HG02970 (cell line): ENCODE data around the gene SPTBN4.
"Not testable (repeated sequence)": the region's sequence is repeated elsewhere in the genome, so short reads cannot be mapped to it uniquely, and the experiment has no call there.

Experiments used
- ATAC-seq: cut with Tn5 transposase; IDR thresholded peaks from one replicate; pipeline ENCODE4 v1.9.1; 2021; ENCODE audit warnings: mild to moderate bottlenecking, moderate library complexity, moderate number of reproducible peaks; ENCODE audit not compliant: unreplicated experiment, low FRiP score

SPTBN4 gene

DNA sequence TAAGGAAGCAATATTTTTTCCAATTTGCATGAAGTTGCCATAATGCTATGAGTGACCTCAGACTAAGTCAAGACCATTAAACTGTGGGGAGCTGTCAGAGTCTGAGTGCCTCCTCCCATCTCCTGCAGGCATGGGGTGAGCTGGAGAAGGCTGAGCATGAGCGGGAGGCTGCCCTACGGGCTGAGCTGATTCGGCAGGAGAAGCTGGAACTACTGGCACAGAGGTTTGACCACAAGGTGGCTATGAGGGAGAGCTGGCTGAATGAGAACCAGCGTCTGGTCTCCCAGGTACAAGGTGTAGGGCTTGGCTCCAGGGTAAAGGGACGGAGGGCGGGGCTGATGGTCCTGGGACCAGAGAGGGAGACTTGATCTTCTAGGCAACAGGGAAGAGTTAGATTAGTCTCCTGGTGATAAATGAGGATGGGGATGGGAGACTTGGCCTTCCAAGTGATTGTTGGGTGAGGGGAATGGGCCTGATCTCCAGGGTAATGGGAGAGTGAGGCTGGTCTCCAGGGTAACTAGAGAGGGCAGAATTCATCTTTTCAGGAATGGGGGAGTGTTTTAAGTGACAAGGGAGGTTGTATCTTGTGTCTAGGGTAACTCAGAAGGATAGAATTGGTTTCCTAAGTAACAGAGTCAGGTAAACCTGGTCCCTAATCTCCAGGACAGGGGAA, 36.0 kb downstream of the SPTBN4 start:
- no peak for ATAC-seq

DNA sequence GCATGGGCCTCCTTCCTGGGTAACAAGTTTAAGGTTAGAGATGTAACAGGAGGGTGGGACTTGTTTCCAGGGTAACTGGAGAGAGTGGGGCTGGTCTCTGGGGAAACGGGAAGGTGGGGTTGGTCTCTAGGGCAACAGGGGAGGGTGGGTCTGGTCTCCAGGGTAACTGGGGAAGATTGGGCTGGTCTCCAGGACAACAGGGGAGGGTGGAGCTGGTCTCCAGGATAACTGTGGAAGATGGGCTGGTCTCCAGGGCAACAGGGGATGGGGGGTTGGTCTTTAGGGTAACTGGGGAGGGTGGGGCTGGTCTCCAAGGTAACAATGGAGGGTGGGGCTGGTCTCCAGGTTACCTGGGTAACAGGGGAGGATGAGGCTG, 36.5 kb downstream of the SPTBN4 start:
- ATAC-seq = no peak

GRCh38 chr19:40506099-40506498, 39.3 kb downstream of the SPTBN4 start:
- no peak for ATAC-seq

DNA sequence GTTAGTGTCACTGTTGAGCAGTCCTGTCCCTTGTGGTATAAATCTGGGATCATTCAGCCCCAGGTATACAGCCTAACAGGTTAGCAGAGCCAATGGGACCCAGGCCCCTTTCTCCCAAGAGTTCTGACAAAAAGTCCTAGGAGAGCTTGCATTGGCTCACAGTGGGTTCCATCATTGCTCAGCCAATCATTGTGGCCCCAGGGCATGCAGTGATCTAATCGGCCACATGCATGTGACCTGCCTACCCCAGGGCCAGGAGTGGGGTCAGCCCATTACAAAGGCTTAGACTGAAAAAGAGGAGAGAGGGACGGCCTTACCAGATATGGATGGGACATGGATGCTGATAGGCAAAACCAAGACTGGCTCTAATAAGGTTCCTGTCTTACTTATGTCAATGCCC, 41.1 kb downstream of the SPTBN4 start:
- no peak for ATAC-seq

DNA sequence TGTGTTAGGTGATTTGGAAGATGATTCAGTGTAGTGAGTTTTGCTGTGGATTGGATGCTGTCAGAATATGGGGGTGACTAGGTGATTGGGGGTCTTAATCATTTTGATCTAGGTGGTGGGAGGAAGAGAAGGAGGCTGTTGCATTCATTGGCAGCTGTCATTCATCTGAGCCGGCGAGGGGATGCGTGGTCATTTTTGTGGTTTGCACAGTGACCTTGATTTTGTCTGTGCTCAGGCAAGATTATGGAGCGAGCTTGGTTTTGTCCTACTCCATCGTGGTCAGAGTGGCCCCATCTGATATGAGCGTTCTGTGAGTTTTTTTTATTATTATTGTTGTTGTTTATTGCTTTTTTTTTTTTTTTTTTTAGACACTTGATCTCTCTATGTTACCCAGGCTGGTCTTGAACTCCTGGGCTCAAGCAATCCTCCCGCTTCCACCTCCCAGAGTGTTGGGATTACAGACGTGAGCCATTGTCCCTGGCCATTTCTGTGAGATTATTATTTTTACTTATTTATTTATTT, 42.0 kb downstream of the SPTBN4 start:
- no peak for ATAC-seq

DNA sequence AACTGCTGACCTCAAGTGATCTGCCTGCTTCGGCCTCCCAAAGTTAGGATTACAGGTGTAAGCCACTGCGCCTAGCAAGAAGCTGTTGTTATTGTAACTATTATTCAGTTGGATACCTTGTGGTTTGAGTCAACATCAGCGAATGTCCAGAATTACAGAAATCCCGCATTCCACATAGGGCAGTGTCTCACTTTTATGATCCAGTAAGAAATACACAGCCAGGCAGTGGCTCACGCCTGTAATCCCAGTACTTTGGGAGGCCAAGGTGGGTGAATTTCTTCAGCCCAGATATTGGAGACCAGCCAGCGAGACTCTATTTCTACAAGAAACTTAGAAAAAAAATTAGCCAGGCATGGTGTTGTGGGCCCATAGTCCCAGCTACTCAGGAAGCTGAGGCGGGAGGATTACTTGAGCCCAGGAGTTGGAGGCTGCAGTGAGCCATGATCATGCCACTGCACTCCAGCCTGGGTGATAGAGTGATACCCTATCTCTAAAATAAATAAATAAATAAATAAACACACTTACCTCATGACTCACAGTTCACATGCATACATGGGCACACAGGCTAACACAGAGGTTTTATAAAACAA, 43.8 kb downstream of the SPTBN4 start:
- no peak for ATAC-seq

GRCh38 chr19:40511487-40511886, 44.7 kb downstream of the SPTBN4 start:
- ATAC-seq = no peak

DNA sequence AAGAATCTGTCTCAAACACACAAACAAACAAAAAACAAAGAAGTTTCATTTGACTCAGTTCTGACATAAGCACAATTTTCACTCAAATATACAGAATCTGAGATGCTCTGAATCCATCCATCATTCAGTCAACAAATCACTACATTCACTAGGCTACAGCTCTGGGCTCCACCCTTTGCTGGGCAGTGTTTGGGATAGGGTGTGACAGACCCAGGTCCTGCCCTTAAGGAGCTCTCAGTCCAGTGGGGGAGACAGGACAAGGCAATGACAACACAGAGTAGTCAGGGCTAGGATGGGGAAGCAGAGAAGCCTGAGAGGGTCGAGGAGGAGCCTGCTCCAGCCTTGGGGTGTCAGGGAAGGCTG, 45.3 kb downstream of the SPTBN4 start:
- ATAC-seq = no peak

GRCh38 chr19:40512473-40513344, 45.9 kb downstream of the SPTBN4 start:
- ATAC-seq = no peak

- no peak for ATAC-seq
These were observed 46.5 kb downstream of the SPTBN4 start for GRCh38 chr19:40513345-40513678.

DNA sequence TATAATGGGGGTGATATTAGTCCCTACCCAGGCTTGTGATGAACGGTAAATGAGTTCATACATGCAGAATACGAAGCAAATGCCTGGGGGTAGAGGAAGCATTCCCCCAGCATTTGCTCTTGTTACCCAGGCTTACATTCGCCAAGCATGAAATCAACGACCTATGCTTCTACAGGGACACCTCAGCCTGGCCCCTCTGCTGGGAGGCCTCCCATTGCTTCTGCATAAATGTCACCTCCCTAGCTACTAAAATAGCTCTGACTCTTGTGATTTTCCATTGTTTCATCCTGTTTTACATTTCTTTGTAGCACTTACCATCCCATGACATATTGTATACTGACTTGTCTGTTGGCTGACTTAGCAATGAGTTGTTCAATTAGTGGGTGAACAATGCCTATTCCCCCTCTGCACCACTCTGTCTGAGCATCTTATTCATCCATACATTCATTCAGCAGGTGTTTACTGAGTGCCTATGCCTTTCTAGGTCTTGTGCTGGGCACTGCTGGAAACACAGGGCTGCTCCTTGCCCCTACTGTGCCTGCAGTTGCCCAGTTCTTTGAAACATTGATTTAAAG, 47.0 kb downstream of the SPTBN4 start:
- no peak for ATAC-seq

DNA sequence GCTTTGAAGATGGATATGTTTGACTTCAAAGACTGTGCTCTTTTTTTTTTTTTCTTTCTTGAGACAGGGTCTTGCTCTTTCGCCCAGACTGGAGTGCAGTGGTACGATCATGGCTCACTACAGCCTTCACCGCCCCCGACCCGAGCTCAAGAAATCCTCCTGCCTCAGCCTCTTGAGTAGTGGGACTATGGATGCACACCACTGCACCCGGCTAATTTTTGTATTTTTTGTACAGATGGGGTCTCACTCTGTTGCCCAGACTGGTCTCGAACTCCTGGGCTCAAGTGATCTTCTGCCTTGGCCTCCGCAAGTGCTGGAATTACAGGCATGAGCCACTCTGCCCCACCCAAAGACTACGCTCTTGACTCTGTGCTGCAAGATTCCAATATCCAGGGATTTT, 50.4 kb downstream of the SPTBN4 start:
- ATAC-seq = no peak

GRCh38 chr19:40519352-40520322, 52.8 kb downstream of the SPTBN4 start:
- no peak for ATAC-seq

DNA sequence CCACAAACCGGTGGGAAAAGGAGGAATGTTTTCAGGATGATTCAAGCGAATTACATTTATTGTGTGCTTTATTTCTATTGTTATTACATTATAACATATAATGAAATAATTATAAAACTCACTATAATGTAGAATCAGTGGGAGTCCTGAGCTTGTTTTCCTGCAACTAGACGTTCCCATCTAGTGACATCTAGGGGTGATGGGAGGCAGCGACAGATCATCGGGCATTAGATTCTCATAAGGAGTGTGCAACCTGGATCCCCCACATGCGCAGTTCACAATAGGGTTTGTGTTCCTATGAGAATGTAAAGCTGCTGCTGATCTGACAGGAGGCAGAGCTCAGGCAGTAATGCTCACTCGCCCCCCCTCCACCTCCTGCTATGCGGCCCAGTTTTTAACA, 54.5 kb downstream of the SPTBN4 start:
- ATAC-seq = no peak

GRCh38 chr19:40521900-40522299, 55.1 kb downstream of the SPTBN4 start:
- not testable (repeated sequence) for ATAC-seq

GRCh38 chr19:40523322-40524047, 56.7 kb downstream of the SPTBN4 start:
- no peak for ATAC-seq

DNA sequence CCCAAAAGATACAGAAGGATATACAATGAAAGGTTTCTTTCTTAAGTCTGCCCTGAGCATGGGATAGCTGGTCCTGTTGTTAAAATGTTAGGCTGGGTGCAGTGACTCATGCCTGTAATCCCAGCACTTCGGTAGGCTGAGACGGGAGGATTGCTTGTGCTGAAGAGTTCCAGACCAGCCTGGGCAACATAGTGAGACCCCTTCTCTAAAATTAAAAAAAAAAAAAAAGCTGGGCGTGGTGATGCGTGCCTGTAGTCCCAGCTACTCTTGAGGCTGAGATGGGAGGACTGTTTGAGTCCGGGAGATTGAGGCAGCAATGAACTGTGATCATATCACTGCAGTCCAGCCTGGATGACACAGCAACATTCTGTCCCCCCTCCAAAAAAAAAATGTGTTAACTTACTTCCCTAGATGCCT, 57.3 kb downstream of the SPTBN4 start:
- no peak for ATAC-seq

DNA sequence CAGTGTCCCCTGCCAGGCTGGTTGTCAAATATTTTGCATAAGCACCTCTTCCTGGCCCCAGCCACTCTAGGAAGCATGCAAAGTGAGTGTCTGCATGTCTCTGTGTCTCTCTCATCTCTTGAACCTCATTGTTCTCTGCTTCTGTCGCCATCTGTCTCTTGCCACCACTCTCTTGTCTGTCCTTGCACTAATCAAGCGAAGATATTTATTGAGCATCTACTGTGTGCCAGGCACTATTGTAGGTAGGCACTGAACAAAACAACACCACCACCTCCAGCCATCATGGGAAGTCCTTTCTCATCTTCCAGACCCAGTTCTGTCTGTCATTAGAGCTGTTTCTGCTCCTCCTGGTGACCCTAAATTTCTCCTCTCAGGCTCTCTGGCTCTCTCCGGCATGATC, 57.9 kb downstream of the SPTBN4 start:
- no peak for ATAC-seq

DNA sequence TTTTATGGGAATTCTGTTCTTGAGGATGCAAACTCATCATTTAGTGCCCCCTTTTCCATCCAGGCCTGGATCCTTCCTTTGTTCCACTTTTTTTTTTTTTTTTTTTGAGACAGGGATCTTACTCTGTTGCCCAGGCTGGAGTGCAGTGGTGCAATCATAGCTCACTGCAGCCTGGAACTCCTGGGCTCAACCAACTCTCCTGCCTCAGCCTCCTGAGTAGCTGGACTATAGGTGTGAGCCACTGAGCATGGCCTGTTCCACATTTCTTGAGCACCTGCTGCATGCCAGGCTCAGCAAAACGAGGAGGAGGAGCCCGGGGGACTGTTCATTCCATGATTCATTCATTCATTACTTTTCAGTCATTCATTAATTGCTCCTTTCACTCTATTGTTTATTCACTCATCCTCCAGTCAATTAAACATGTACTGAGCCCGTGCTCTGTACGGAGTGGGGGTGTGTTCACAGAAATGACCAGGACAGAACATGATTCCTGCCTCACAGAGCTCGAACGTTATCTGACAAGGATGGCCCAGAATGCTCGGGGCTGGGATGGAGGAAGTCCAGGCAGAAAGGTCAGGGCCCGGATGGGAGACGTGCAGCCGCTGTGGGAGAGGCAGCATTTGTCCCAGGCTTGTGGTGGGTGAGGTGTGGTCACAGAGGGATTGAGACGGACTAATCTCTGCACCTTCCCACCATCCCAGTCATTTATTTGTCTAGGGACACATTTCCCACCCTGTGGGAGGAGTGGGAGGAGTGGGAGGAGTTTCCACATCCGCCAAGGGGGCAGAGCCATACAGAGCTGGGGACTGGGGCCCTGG, 58.6 kb downstream of the SPTBN4 start:
- ATAC-seq = no peak
